Stimulated activated CD4-positive, alpha-beta T cell treated with anti-CD3 and anti-CD28 coated beads, Interleukin-1b, Interleukin-23, amount 100 ng/mL, for 1 hour (primary cell): Measurements from ENCODE around the gene GATB.

ENCODE experiments used
- DNase-seq, 2 donors: peaks; one replicate each; pipeline ENCODE4 v3.0.0-alpha.2; 2020; ENCODE audit warnings: low read depth in 2 of 2

Gene GATB

DNA sequence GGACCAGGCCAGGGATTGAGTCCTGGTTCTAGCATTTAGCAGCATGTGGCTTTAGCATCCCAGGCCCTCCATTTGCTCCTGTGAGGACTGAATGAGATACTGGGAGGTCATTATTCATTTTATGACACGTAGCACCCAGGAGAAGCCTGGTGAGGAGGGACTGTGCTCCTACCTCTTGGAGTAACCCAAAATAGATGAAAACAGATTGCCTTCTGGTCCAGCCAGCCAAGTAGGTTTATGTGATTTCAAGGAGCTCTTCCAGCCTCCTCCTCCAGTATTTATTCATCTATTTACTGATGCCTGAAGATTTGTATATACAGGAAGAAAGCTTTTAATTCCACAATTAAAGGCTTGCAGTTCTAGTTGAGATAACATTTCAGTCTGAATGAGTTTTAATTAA, 109.3 kb downstream of the GATB start:
- no peak for DNase-seq

- no peak for DNase-seq
These were observed 111.3 kb downstream of the GATB start for GRCh38 chr4:151649479-151649878.

- no peak for DNase-seq
These were observed 114.5 kb downstream of the GATB start for GRCh38 chr4:151646322-151646721.

- DNase-seq = no peak
These were observed 116.2 kb downstream of the GATB start for GRCh38 chr4:151644622-151645021.

GRCh38 chr4:151643564-151643963, 117.2 kb downstream of the GATB start:
- DNase-seq = no peak

DNA sequence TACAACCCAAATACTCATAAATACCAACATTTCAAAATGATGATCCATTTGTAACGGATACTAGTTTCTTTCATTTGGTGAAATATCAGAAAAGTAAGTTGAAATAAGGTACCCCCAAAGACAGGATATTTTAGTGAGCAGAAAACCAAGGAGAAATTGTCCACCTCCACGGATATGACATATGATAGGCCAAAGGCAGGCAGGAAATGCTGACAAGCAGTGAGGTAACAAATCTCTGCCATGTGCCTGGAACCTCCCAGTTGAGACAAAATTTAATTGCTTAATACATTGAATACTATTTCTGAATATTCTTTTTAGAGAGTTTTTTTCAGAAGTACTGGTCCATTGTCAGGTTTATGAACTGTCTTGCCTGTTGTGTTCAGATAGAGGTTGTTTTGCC, 118.8 kb downstream of the GATB start:
- no peak for DNase-seq

DNA sequence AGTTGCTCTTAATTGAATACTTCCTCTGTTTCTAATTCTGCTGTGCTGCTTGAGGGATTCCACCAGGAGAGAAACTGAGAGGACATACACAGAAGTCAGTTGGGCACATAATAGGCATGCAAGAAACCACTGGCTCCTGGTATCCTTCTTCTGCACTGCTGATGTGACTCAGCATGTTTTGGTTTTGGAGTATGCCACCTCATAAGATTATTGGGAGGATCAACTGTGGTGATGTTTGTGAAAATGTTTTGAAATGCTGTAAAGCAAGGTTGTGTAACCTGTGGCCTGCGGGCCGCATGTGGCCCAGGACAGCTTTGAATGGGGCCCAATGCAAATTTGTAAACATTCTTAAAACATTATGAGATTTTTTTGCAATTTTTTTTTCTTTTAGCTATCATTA, 119.6 kb downstream of the GATB start:
- DNase-seq = no peak

- DNase-seq = no peak
These were observed 120.4 kb downstream of the GATB start for GRCh38 chr4:151640381-151640780.

GRCh38 chr4:151638295-151638858, 122.4 kb downstream of the GATB start:
- DNase-seq = no peak

DNA sequence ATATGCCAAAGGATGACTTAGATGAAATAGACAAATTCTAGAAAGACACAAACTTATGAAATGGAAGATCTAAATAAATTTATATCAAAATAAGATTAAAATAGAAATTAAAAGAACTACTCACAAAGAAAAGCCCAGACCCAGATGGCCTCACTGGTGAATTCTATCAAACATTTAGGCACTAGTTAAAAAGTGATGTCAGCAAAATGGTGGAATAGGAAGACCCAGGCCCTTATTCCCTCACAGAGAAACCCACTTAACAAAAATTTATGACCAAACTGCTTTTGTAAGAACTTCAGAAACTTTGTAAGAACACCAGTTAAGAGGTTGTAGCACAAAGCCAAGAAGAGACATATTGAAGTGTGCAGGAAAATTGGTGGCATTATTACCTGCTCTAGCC, 129.5 kb downstream of the GATB start:
- DNase-seq = no peak

DNA sequence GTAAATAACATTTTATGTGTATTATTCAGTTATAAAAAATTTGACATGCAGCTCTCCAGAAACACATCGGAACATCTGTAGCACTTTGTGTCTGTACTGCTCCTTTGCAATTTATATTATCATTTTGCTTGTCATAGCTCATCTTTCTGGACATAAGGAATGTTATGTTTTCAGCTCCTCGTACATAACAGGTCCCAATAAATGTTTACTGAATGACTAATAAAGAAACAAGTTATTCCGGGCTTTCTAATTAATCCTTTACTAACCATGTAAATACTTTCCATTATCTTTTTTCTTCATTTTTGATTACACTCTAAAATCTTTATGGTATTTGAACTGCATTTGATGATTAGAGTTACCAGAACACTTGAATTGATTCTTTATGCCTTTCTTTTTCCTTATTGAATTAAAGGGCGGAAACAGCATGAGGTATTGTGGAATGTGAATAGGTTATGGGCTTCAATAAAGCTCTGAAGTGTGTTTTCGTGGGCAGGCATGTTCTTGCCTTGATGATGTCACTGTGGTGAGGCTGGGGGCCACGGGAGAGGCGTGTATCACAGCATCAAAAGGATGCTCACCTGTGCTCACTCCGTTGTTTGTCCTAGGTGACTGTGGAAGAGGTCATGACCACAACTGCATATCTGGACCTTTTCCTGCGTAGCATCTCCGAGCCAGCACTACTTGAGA, 131.6 kb downstream of the GATB start:
- no peak for DNase-seq

GRCh38 chr4:151628001-151628608, 132.7 kb downstream of the GATB start:
- DNase-seq = no peak

DNA sequence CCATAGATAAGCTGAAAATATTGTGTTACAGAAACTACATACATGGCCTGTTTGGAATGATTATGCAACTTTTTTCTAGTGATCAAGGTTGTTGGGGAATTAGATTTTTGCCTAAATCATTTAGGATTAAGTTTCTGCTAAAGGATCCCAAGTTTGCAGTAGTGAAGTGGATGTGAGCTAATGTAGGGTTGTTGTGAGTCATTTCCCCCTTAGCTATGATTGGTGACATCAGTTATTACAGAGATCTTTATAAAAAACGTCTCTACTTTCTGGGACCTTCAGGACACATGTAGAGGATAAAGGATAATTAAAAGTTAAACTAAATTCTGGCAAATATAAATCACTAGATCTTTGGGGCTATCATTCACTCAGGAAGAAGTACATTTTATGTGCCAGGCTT, 133.3 kb downstream of the GATB start:
- no peak for DNase-seq

DNA sequence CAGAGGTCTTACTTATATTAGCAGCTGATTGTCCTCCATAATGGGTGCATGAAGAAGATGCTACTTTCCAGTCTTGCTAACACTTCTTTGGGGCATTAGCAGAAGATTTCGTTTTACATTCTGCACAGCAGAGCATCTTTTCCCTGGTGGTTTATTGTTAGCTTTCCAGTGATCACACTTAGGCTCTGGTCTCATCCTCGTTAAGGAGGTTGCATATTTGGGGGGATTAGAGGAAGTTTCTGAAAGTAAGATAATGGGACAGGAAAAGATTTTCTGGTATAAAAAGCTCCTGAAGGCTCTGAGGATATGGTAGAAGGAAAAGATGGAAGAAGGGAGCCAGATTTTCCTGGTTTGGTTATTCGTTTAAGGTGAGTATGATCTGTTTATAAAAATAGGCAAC, 134.1 kb downstream of the GATB start:
- DNase-seq = no peak

DNA sequence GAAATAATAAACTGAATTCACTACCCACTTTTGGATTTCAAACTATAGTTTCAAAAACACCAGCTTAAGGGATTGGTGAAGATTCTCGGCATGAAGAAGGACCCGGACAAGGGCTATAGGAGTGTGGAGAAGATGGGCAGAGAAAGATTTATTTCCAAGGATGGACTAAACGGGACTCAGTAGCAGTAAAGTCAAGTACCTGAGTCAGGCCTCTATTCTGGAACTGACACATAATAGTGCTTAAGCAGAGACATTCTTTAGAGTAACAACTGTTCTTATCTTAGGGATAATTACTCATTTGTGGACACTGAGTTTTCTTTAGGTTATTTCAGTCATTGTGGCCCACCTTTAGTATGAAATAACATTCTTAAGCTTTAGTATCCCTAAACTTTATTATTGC, 134.6 kb downstream of the GATB start:
- DNase-seq = no peak

DNA sequence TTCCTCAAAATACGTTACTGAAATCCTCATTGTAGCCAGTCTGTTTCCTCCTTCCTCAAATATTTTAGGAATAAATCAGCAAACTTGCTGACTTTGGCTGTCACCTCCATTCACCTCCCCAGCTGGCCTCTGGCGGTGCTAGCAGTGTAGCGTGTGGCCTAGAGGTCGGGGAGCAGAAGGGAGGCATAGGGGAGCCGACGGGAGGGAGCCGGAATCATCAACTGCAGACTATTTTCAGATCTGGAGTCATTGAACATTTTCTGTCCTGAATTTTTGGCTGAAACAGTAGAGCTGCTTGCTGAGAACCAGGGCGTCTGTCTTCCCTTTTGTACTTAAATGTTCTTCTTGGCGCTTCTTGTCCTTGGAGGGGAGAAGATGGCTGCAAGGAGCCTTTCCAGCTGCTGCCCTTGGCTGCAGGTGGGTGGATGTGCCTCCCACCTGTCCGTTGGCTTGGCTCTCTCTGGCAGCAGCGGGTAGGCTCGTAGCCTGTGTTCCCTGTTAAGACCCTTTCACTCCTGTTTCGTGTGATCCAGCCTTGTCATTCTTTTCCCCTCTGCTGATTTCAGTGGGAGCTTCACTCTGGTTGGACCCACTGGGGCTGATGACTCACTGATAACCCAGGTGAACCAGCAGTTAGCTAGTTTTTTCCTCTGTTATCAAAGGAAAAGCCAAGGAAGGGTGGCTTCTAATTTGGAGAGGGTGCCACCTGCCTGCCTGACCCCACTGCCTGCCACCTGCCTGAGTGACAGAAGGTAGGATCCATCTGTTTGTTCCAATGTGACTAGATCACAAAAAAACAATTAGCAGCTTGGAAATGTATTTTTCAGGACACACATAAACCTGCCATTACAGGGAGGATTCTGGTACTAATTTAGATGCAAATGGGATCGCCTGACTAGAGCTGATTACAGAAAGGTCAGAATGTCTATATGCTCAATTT, 135.9 kb downstream of the GATB start:
- no peak for DNase-seq
